Stimulated activated CD8-positive, alpha-beta memory T cell treated with anti-CD3 and anti-CD28 coated beads, Interleukin-4, amount 100 ng/mL, for 1 hour (primary cell): ENCODE data around the gene NAA15.
"Not testable (repeated sequence)": the region's sequence is repeated elsewhere in the genome, so short reads cannot be mapped to it uniquely, and the experiment has no call there.

Experiments used
- DNase-seq, 2 donors: peaks; one replicate each; pipeline ENCODE4 v3.0.0-alpha.2; 2020; ENCODE audit warnings: low read depth in 2 of 2, low spot score in 1 of 2

NAA15 gene

GRCh38 chr4:139301113-139301820 is at the start of gene NAA15:
Gene NAA15, plus strand, starts transcription at chr4:139301505. Its CDS starts 273 bp downstream, at chr4:139301778.
- peak; percentile 92 to 97 for DNase-seq

DNA sequence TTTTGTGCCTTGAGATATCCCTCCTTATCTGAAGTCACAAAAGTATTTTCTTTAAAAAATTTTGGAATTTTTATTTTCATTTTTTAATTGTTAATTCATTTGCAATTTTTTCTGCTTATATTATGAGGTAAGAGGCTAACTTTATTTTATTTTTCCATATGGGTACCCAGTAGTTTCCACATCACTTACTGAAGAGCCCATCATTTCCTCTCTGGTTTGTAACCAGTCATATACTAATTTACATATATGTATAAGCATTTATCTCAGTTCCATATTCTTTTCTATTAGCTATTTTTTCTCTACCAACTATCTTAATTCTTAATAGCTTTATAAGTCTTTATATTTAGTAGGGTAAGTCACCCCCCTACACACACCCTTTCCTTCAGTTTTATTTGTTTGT is 48.3 kb upstream of the NAA15 start:
- DNase-seq, result no peak

DNA sequence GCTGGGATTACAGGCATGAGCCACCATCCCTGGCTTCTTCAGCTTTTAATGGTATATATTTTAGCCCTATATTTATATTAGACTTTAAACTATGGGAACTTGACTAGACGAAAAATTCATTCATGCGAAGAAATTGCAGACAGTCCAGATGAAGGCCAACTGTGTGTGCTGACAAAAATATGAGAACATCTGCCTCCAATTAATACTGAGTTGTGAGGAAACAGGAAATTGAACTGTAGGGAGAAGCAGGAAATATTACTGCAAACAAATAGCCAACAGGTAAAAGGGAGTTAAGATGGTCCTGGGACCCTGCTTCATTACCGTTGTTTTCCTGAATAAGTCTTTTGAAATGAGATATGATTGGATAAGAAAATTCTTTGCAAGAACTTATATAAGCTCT is 47.6 kb upstream of the NAA15 start:
- DNase-seq, result no peak

DNA sequence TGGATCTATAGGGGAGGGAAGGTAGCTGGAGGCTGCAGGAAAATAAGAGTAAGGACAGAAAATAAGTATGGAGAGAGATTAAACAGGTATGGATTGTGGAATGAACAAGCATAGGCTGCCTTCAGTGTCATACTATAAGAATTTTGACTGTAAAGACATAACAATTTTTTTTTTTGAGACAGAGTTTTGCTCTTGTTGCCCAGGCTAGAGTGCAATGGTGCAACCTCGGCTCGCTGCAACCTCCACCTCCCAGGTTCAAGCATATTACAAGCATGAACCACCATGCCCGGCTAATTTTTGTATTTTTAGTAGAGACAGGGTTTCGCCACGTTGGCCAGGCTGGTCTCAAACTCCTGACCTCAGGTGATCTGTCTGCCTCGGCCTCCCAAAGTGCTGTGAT is 45.7 kb upstream of the NAA15 start:
- DNase-seq, result not testable (repeated sequence)

GRCh38 chr4:139256349-139256748 is 45.0 kb upstream of the NAA15 start:
- no peak for DNase-seq

GRCh38 chr4:139265654-139266053 is 35.7 kb upstream of the NAA15 start:
- DNase-seq, result no peak

- no peak for DNase-seq
Measured at GRCh38 chr4:139266208-139266582, 35.1 kb upstream of the NAA15 start.

- DNase-seq, result peak; percentile 24 to 31
Measured at GRCh38 chr4:139266583-139267257, 34.6 kb upstream of the NAA15 start.

GRCh38 chr4:139267301-139267700 is 34.0 kb upstream of the NAA15 start:
- DNase-seq, result no peak

GRCh38 chr4:139273835-139274234 is 27.5 kb upstream of the NAA15 start:
- DNase-seq, result no peak

DNA sequence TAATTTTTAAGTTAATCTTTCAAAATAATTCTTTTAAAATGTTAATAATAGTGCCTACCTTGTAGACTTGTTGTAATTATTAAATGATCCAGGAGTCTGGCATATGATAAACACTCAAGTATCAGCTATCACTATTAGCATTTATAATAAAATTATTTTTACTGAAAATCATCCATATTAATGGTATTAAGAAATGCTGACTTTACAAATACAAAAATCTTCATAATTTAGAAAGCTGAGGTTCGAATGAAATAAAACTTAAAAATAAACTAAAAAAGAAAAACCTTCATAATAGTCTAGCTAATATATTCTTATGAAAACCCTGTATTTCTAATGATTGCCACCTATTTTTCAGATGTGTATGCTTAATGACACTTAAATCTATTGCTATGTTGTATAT is 26.5 kb upstream of the NAA15 start:
- DNase-seq, result no peak

- DNase-seq, result no peak
Measured at GRCh38 chr4:139275281-139275735, 26.0 kb upstream of the NAA15 start.

DNA sequence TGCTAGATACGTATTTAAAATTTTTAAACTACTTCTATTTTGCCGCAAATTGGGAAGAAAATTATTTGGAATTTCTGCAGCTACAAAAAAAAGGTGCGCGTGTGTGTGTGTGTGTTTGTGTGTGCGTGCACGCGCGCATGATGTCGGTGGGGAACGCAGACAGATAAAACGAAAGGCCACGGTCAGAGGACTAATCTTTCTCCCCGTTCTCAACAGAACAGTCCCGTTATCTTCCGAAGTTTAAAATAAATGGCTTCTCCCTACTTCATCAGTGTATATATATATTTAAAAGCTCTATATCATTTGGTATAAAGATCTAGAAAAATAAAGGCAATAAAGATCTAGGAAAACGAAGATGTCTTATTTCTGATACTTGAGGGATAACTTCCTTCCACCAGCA is 22.8 kb upstream of the NAA15 start:
- no peak for DNase-seq

GRCh38 chr4:139278912-139279759 is 22.2 kb upstream of the NAA15 start:
- no peak for DNase-seq

DNA sequence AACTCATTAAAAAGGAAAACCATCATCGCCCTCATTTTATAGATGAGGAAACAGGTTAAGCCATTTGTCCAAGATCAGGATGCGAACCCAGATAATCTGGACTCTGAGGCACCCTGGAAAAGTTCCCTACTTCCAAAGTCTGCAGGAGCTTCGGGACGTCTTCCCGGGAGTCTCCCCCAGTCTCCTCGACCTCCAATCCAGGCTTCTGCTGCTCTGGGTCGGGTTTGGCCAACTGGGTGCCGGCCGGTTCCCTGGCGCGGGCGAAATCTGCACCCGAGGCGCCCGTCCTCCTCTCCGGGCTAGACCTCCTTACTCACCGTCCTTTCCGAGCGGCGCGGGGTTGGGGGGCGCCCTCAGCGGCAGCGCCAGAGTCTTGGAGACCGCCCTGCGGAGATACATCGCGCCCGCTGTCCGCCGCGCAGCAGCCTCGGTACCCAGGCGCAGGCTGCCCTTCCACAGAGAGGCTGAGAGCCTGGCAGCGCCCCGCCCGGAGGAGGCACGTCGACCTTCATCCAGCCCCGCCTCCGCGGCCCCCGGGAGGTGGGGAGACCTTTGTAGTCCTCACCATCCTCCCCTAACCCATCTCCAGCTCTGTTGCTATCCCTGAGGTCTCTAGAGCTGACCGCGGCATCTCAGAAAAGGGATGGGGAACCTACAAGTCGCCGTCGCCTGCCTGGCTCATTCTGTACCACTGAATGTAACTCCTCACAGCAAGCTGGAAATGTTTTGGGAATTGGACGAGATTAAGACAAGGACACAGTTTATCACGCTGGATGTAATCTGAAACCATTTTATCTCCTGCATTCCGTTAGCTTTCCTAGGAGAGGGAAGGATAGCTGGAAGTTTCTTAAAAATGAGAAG is 21.3 kb upstream of the NAA15 start, which contains the start of gene MGARP:
Gene MGARP, minus strand, starts transcription at position 466 of the 861 bp plus-strand sequence. Its CDS starts 67 bp downstream, at position 399.
- DNase-seq, result no peak

DNA sequence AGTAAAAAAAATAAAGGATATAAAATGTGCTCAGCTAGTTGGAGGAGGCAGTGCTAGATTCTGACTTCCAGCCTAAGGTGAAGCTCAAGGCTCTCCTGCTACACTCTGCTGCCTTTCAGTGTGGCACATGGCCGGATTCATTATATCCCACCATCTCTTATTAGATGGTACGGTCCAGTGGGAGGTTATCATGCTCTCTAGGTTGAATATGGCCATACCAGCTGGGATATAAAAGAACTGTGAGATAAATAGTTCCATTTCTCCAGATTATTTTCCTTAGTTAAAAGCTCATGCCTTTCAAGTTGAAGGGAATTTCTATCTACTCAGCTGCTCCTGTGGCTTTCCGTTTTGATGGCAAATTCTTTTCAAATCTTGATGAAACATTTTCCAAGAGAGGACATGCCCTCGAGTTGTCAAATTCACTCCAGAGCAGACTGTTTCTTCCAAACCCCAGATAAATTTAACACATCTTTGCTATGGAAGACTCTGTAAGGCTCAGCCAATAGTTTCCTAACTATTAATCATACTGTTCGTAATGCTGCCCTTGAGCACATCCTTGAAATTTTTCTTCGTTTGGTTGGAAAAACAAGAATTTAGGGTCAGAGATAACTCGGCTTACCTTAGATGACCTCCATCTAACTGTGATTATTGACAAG is 19.1 kb upstream of the NAA15 start:
- DNase-seq, result no peak

DNA sequence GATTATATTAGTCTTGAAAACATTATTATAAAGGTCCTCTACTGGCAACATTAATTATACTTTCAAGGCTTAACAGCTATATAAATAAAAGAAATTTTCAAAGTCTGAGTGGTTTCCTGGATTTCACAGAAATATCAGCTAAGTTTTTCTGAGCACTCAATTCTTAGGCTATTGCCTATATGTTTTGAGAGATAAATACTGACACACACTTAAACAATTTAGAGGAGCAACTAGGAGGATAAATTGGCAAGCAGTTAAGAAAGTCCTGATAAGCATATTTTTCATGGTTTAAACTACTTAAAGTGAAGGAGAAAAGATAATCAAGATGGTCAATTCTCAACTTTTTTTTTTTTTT is 18.6 kb upstream of the NAA15 start:
- no peak for DNase-seq

DNA sequence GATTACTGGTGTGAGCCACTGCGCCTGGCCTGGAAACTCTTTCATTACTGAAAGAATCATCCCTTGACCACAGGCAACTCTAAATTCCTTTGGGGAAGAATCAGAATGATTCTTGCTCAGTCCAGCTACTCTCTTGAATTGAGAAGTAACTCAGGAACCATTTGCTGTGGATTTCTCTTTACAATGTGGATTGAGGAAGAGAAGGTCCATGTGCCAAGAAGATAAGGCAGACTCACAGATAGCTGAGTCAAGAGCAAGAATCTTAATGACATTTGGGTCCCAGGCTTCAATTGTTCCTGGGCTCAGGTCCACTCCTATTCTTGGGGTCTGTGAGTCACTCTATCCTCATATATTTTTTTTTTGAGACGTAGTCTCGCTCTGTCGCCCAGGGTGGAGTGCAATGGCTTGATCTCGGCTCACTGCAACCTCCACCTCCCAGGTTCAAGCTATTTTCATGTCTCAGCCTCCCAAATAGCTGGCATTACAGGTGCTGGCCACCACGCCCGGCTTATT is 15.1 kb upstream of the NAA15 start:
- no peak for DNase-seq

DNA sequence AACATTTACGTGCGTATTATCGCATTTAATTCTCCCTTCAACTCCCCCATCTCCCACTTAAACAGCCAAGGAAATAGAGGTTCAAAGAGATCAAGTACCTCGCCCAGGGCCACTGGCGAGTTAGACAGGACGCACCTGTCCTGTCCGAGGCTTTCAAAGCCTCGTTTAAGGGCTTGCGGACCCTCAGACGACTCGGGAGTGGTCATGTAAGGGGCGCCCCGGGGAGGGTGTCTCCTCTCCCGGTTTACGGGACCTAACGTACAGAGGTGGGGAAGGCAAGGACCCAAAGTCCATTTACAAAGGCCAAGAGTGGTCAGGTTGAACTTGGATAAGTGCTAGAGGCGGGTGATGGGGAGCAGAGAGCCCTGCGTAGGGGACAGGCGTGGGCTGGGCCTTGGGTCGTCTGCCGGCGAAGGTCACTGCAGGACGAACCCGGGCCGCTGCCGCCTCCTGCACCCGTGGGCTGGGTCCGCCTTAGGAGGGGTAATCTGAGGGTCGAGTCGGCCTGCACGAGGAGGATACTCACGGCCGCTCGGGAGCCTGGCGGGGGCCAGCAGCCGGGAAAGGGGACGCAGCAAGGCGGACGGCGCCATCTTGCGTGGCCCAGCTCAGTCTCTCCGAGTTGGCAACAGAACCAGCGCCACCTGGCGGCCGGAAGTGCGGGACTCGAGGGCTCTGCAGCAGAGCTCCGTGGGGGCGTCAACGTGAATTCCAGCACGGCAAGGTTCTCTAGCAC is 5.9 kb upstream of the NAA15 start:
- peak; percentile 97 to 99 for DNase-seq

- no peak for DNase-seq
Measured at GRCh38 chr4:139295942-139296299, 5.4 kb upstream of the NAA15 start.
